Loucy (cell line): ENCODE measurements around the gene LATS2.

Source experiments
- H2AFZ ChIP-seq: fragments of 200-600 bp; sonication (generic); 2 replicates; pipeline ENCODE4 v1.6.0; 2016; ENCODE audit warnings: antibody characterized with exemption, mild to moderate bottlenecking, low read length, moderate library complexity
- H3F3A ChIP-seq: fragments of 200-600 bp; 2 replicates; pipeline ENCODE4 v1.6.0; 2016; ENCODE audit warnings: antibody characterized with exemption, low read depth, mild to moderate bottlenecking
- H3K27me3 ChIP-seq: fragments of 200-600 bp; sonication (generic); 2 replicates; pipeline ENCODE4 v1.6.1; 2014; ENCODE audit warnings: low read length, mild to moderate bottlenecking; ENCODE audit not compliant: insufficient read depth, poor library complexity, severe bottlenecking
- H3K36me3 ChIP-seq: fragments of 200-600 bp; sonication (generic); 2 replicates; pipeline ENCODE4 v1.6.1; 2016; ENCODE audit warnings: low read length; ENCODE audit not compliant: insufficient read depth
- H3K4me1 ChIP-seq: fragments of 200-600 bp; sonication (generic); 2 replicates; pipeline ENCODE4 v1.5.1; 2014; ENCODE audit warnings: low read length, mild to moderate bottlenecking; ENCODE audit not compliant: insufficient read depth, poor library complexity, severe bottlenecking
- H3K4me2 ChIP-seq: fragments of 200-600 bp; sonication (generic); 2 replicates; pipeline ENCODE4 v1.6.0; 2014; ENCODE audit warnings: antibody characterized with exemption, low read length, low read depth, mild to moderate bottlenecking; ENCODE audit not compliant: poor library complexity, severe bottlenecking
- H3K4me3 ChIP-seq: fragments of 200-600 bp; sonication (generic); 2 replicates; pipeline ENCODE4 v1.5.1; 2014; ENCODE audit warnings: low read length, mild to moderate bottlenecking, mixed read lengths; ENCODE audit not compliant: poor library complexity, severe bottlenecking
- H3K79me2 ChIP-seq: fragments of 200-600 bp; sonication (generic); 2 replicates; pipeline ENCODE4 v1.6.1; 2014; ENCODE audit warnings: low read length; ENCODE audit not compliant: insufficient read depth
- H3K9ac ChIP-seq: fragments of 200-600 bp; sonication (generic); 2 replicates; pipeline ENCODE4 v1.6.0; 2014; ENCODE audit warnings: mild to moderate bottlenecking, low read depth, low read length, moderate library complexity; ENCODE audit not compliant: poor library complexity, severe bottlenecking
- H3K9me2 ChIP-seq: fragments of 200-600 bp; sonication (generic); replicated peaks from 2 replicates; pipeline ENCODE4 v1.6.1; 2016; ENCODE audit warnings: low read depth, low read length, mixed read lengths
- H3K9me3 ChIP-seq: fragments of 200-600 bp; sonication (generic); 2 replicates; pipeline ENCODE4 v1.6.1; 2014; ENCODE audit warnings: mild to moderate bottlenecking, antibody characterized with exemption, low read length, low read depth; ENCODE audit not compliant: insufficient read depth
- H4K20me1 ChIP-seq: fragments of 200-600 bp; sonication (generic); 2 replicates; pipeline ENCODE4 v1.6.0; 2014; ENCODE audit warnings: antibody characterized with exemption, low read length, mild to moderate bottlenecking; ENCODE audit not compliant: insufficient read depth, poor library complexity, severe bottlenecking
- EZH2phosphoT487 ChIP-seq: fragments of 200-600 bp; IDR thresholded peaks from 2 replicates; pipeline ENCODE4 v1.6.1; 2018; ENCODE audit warnings: antibody characterized with exemption, mild to moderate bottlenecking, moderate library complexity, borderline replicate concordance
- TF ChIP-seq, protein P1 (sequence below): fragments of 200-600 bp; sonication (generic); conservative IDR thresholded peaks from 2 replicates; pipeline ENCODE4 v1.5.1; 2014; ENCODE audit warnings: mild to moderate bottlenecking, antibody characterized with exemption, low read length

The LATS2 gene

DNA sequence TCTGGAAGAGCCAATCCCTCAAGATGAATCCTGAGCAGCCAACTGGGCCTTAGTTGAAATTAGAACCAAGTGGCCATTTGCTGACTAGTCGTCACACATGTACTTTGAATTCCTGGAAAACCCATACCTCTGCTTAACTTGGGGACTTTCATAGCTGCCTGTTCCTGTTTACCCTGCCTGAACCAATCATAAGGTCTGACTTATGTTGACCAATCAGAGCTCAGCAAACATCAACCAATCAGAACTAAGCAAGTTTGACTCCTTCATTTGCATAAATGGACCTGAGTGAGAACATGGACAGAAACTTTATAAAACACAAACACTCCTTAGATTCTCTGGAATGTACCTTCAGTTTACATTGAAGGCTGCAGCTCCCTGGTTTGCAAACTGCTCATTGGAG is 50.8 kb downstream of the LATS2 start:
- Histone ChIP-seq H3K4me2 (no peak overlapping the region), H3K79me2 (no peaks in the 10 kb centered on the region)

DNA sequence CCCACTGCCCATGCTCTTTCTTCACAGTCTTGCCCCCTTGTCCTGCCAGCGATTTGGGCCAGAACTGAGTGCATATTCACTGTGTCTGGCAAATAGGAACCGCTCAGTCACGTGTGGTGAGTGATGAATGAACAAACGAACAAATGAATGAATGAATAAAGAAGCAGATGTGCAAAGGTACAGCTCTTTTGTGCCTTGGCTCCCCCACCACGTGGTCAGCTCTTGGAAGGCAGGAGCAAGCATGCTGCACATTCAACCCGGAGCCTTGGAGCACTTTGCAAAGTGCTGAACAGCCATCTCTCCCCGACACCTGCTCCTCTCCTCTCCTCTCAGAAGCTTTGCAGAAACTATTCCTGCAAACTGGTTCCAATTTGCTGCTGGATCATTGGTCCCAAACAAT is 52.4 kb downstream of the LATS2 start:
- no peaks in the 10 kb centered on the region for H3K79me2 ChIP-seq

More for the DNA sequence above, 50.8 kb downstream of the LATS2 start:
- peak overlapping the region; percentile 54 for H2AFZ ChIP-seq
- H3K9ac ChIP-seq: no peak overlapping the region
- H3K36me3 ChIP-seq: no peaks in the 10 kb centered on the region
- no peaks in the 10 kb centered on the region for H4K20me1 ChIP-seq
- H3K4me1 ChIP-seq: no peaks in the 10 kb centered on the region
- no peaks in the 10 kb centered on the region for H3K27me3 ChIP-seq
- no peak overlapping the region for H3K4me3 ChIP-seq
- H3K9me2 ChIP-seq: no peaks in the 10 kb centered on the region
- no peaks in the 10 kb centered on the region for H3K9me3 ChIP-seq
- TF ChIP-seq, protein P1, sequence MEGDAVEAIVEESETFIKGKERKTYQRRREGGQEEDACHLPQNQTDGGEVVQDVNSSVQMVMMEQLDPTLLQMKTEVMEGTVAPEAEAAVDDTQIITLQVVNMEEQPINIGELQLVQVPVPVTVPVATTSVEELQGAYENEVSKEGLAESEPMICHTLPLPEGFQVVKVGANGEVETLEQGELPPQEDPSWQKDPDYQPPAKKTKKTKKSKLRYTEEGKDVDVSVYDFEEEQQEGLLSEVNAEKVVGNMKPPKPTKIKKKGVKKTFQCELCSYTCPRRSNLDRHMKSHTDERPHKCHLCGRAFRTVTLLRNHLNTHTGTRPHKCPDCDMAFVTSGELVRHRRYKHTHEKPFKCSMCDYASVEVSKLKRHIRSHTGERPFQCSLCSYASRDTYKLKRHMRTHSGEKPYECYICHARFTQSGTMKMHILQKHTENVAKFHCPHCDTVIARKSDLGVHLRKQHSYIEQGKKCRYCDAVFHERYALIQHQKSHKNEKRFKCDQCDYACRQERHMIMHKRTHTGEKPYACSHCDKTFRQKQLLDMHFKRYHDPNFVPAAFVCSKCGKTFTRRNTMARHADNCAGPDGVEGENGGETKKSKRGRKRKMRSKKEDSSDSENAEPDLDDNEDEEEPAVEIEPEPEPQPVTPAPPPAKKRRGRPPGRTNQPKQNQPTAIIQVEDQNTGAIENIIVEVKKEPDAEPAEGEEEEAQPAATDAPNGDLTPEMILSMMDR: no peak
- no peak for TF ChIP-seq EZH2phosphoT487
- no peaks in the 10 kb centered on the region for H3F3A ChIP-seq

DNA sequence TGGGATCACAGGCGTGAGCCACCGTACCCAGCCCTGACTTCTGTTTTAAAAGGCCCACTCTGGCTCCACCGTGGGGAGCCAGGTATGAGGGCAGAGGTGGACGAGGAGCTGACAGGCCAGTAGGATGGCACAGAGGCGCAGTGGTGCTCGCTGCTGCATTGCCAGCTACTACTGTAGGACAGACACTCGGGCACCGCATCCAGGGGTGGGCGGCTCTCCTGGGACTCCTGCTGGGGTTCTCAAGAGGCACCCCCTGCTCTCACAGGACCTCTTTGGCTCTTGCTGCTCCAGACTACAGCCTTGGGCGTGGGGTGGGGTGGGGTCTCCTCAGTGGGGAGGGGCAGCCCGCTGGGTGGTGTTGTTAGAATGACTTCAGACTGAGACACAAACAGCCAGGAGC is 53.4 kb downstream of the LATS2 start:
- no peaks in the 10 kb centered on the region for H3K4me1 ChIP-seq

More for the DNA sequence above, 52.4 kb downstream of the LATS2 start:
- Histone ChIP-seq H3K9me3 (no peaks in the 10 kb centered on the region), H3K27me3 (no peaks in the 10 kb centered on the region), H3K9ac (no peak overlapping the region), H4K20me1 (no peaks in the 10 kb centered on the region), H3K36me3 (no peaks in the 10 kb centered on the region), H3K9me2 (no peaks in the 10 kb centered on the region), H2AFZ (no peak overlapping the region), H3K4me2 (no peak overlapping the region), H3K4me3 (no peak overlapping the region), H3F3A (no peaks in the 10 kb centered on the region), H3K4me1 (no peaks in the 10 kb centered on the region)
- TF ChIP-seq, protein P1: no peak
- no peak for TF ChIP-seq EZH2phosphoT487

More for the DNA sequence above, 53.4 kb downstream of the LATS2 start:
- Histone ChIP-seq H3K9me3 (no peaks in the 10 kb centered on the region), H4K20me1 (no peaks in the 10 kb centered on the region), H3K27me3 (no peaks in the 10 kb centered on the region), H3K79me2 (no peaks in the 10 kb centered on the region), H3F3A (no peaks in the 10 kb centered on the region), H3K4me2 (no peak overlapping the region), H3K36me3 (no peaks in the 10 kb centered on the region), H3K4me3 (no peak overlapping the region), H2AFZ (no peak overlapping the region), H3K9me2 (no peaks in the 10 kb centered on the region), H3K9ac (no peak overlapping the region)
- no peak for TF ChIP-seq EZH2phosphoT487
- TF ChIP-seq, protein P1: no peak
